GM23338 (cell line): Measurements from ENCODE around the gene NDFIP1. TPM values are rescaled to one million over a fixed set of nuclear protein-coding genes. Genes with fewer than 3 reads are reported as not detected.
A peak's percentile ranks its signal among the peaks of the same experiment; 100 is the strongest.

Experiments used
- ATAC-seq: fragments of 200-7000 bp; cut with Tn5 transposase; 3 replicates; pipeline ENCODE4 v1.9.1; 2020
- DNase-seq: peaks from one replicate; pipeline ENCODE4 v3.0.0-alpha.2; 2015; ENCODE audit warnings: low spot score
- H2AFZ ChIP-seq: fragments of 200-600 bp; sonication (generic); 2 replicates; pipeline ENCODE4 v1.8.0; 2016; ENCODE audit warnings: antibody characterized with exemption, mild to moderate bottlenecking, moderate library complexity
- H3F3A ChIP-seq: fragments of 200-600 bp; sonication (generic); replicated peaks from 2 replicates; pipeline ENCODE4 v1.8.0; 2017; ENCODE audit warnings: antibody characterized with exemption, mixed run types, low read depth
- H3K27ac ChIP-seq: fragments of 200-600 bp; sonication (generic); 2 replicates; pipeline ENCODE4 v1.6.1; 2016; ENCODE audit warnings: low read depth
- H3K27me3 ChIP-seq: fragments of 200-600 bp; sonication (generic); 2 replicates; pipeline ENCODE4 v1.8.0; 2016; ENCODE audit warnings: mild to moderate bottlenecking, mixed run types, moderate library complexity; ENCODE audit not compliant: insufficient read depth
- H3K36me3 ChIP-seq: fragments of 200-600 bp; sonication (generic); 2 replicates; pipeline ENCODE4 v1.8.0; 2016; ENCODE audit warnings: mild to moderate bottlenecking; ENCODE audit not compliant: insufficient read depth
- H3K4me1 ChIP-seq: fragments of 200-600 bp; sonication (generic); 2 replicates; pipeline ENCODE4 v1.8.0; 2016; ENCODE audit warnings: mild to moderate bottlenecking, moderate library complexity; ENCODE audit not compliant: insufficient read depth
- H3K4me2 ChIP-seq: fragments of 200-600 bp; sonication (generic); 2 replicates; pipeline ENCODE4 v1.7.1; 2017; ENCODE audit warnings: mixed run types
- H3K4me3 ChIP-seq: fragments of 200-600 bp; sonication (generic); 2 replicates; pipeline ENCODE4 v1.6.1; 2016; ENCODE audit warnings: mixed run types
- H3K79me2 ChIP-seq: fragments of 200-600 bp; sonication (generic); replicated peaks from 2 replicates; pipeline ENCODE4 v1.8.0; 2017; ENCODE audit warnings: mild to moderate bottlenecking; ENCODE audit not compliant: insufficient read depth
- H3K9me2 ChIP-seq: fragments of 200-600 bp; sonication (generic); 2 replicates; pipeline ENCODE4 v1.8.0; 2017; ENCODE audit not compliant: insufficient read depth
- H4K20me1 ChIP-seq: fragments of 200-600 bp; sonication (generic); replicated peaks from 2 replicates; pipeline ENCODE4 v1.8.0; 2017; ENCODE audit warnings: mild to moderate bottlenecking; ENCODE audit not compliant: insufficient read depth
- H3K27ac Mint-ChIP-seq: 2 replicates; pipeline ENCODE4 v1.8.0; 2020; ENCODE audit warnings: inconsistent platforms, mild to moderate bottlenecking, moderate library complexity, mixed read lengths
- H3K27me3 Mint-ChIP-seq: 3 replicates; pipeline ENCODE4 v1.8.0; 2022; ENCODE audit warnings: low read depth, mild to moderate bottlenecking, moderate library complexity, mixed read lengths, inconsistent platforms; ENCODE audit not compliant: insufficient read depth, poor library complexity
- H3K36me3 Mint-ChIP-seq: 3 replicates; pipeline ENCODE4 v1.8.0; 2021; ENCODE audit warnings: low read depth, mild to moderate bottlenecking, inconsistent platforms, moderate library complexity, mixed read lengths
- H3K4me1 Mint-ChIP-seq: 3 replicates; pipeline ENCODE4 v1.8.0; 2020; ENCODE audit warnings: mild to moderate bottlenecking, inconsistent platforms, mixed read lengths
- H3K4me3 Mint-ChIP-seq: 3 replicates; pipeline ENCODE4 v1.8.0; 2021; ENCODE audit warnings: moderate library complexity, mild to moderate bottlenecking, inconsistent platforms, mixed read lengths
- H3K9me3 Mint-ChIP-seq: 3 replicates; pipeline ENCODE4 v1.8.0; 2020; ENCODE audit warnings: moderate library complexity, mild to moderate bottlenecking, inconsistent platforms, mixed read lengths
- CREB1 ChIP-seq: fragments of 250-450 bp; sonication (Bioruptor Pico); IDR thresholded peaks from 2 replicates; pipeline ENCODE4 v1.5.0; 2020; ENCODE audit warnings: low read depth, mild to moderate bottlenecking, moderate library complexity
- CTCF ChIP-seq, 2 experiments: fragments of 200-600 bp in 1 of 2; sonication (generic) in 1 of 2; conservative IDR thresholded peaks; 2 replicates each; pipeline versions ENCODE4 v1.5.1 to v1.6.1; 2016 to 2017; ENCODE audit warnings: antibody characterized with exemption in 2 of 2, low read depth in 2 of 2, mild to moderate bottlenecking in 2 of 2, moderate library complexity in 1 of 2
- ETS1 ChIP-seq: IDR thresholded peaks from 2 replicates; pipeline ENCODE4 v1.6.1; 2016; ENCODE audit warnings: antibody characterized with exemption
- EZH2 ChIP-seq: fragments of 200-600 bp; sonication (generic); IDR thresholded peaks from one replicate; pipeline ENCODE4 v1.8.0; 2017; ENCODE audit warnings: antibody characterized with exemption, mild to moderate bottlenecking, low read depth; ENCODE audit not compliant: unreplicated experiment
- EZH2phosphoT487 ChIP-seq: fragments of 200-600 bp; sonication (generic); IDR thresholded peaks from one replicate; pipeline ENCODE4 v1.8.1; 2018; ENCODE audit warnings: antibody characterized with exemption; ENCODE audit not compliant: unreplicated experiment
- JUNB ChIP-seq: IDR thresholded peaks from one replicate; pipeline ENCODE4 v1.6.1; 2016; ENCODE audit warnings: antibody characterized with exemption; ENCODE audit not compliant: unreplicated experiment
- NANOG ChIP-seq: IDR thresholded peaks from 2 replicates; pipeline ENCODE4 v1.6.1; 2016; ENCODE audit warnings: antibody characterized with exemption, borderline replicate concordance
- POLR2AphosphoS5 ChIP-seq: IDR thresholded peaks from 2 replicates; pipeline ENCODE4 v1.6.1; 2016; ENCODE audit warnings: antibody characterized with exemption, low read depth
- REST ChIP-seq: IDR thresholded peaks from one replicate; pipeline ENCODE4 v1.6.1; 2018; ENCODE audit warnings: antibody characterized with exemption; ENCODE audit not compliant: unreplicated experiment
- STAT1 ChIP-seq: IDR thresholded peaks from one replicate; pipeline ENCODE4 v1.6.1; 2016; ENCODE audit warnings: antibody characterized with exemption; ENCODE audit not compliant: unreplicated experiment
- ZNF114 ChIP-seq: fragments of 250-450 bp; sonication (Bioruptor Pico); IDR thresholded peaks from 2 replicates; pipeline ENCODE4 v1.5.0; 2020; ENCODE audit warnings: mild to moderate bottlenecking, moderate library complexity
- ZNF331 ChIP-seq: fragments of 250-450 bp; sonication (Bioruptor Pico); IDR thresholded peaks from 2 replicates; pipeline ENCODE4 v1.5.0; 2020; ENCODE audit warnings: low read depth, mild to moderate bottlenecking, moderate library complexity
- ZNF462 ChIP-seq: fragments of 250-450 bp; sonication (Bioruptor Pico); IDR thresholded peaks from 2 replicates; pipeline ENCODE4 v1.5.0; 2020; ENCODE audit warnings: mild to moderate bottlenecking, moderate library complexity
- polyA plus RNA-seq: library from polyadenylated mRNA; unstranded; fragments of >200 nt; fragmentation: Nextera tagmentation; extraction: Ambion mirVana; gene quantifications from 2 replicates; pipeline ENCODE4 v1.2.1, GENCODE V29; 2016
- total RNA-seq: library from RNA; depleted of rRNA; stranded (reverse); fragments of >200 nt; shearing (Covaris generic); gene quantifications from 2 replicates; pipeline ENCODE4 v1.2.3, GENCODE V29; 2014

The NDFIP1 gene
- total and polyA plus RNA-seq, 2 experiments from 2014 or later: 24.3 to 45.0 TPM

GRCh38 chr5:142153674-142154448, 45.3 kb downstream of the NDFIP1 start:
- DNase-seq: no peak
- no peak for ATAC-seq
- H3K4me3 Mint-ChIP-seq: no peak overlapping the region
- Histone ChIP-seq H3K4me2 (no peak overlapping the region), H3K27ac (peak overlapping the region; percentile 51; the same call in 1 of the 2 replicates), H3K36me3 (no peaks in the 10 kb centered on the region), H3K9me2 (no peaks in the 10 kb centered on the region), H3K79me2 (no peaks in the 10 kb centered on the region), H2AFZ (no peak overlapping the region), H3K4me1 (peaks cover 37% of the 10 kb centered on the region), H3K27me3 (no peaks in the 10 kb centered on the region), H3K4me3 (no peak overlapping the region), H3F3A (no peaks in the 10 kb centered on the region), H4K20me1 (no peaks in the 10 kb centered on the region)
- H3K9me3 Mint-ChIP-seq: no peaks in the 10 kb centered on the region
- H3K27ac Mint-ChIP-seq: peak overlapping the region; percentile 20; the same call in 1 of the 2 replicates
- peaks cover 57% of the 10 kb centered on the region for H3K4me1 Mint-ChIP-seq
- peaks cover 10% of the 10 kb centered on the region; the same call in 2 of the 3 replicates for H3K36me3 Mint-ChIP-seq
- TF ChIP-seq ETS1 (no peak), EZH2phosphoT487 (no peak), POLR2AphosphoS5 (no peak), ZNF331 (CRISPR knock-in tag) (no peak), JUNB (no peak), STAT1 (no peak), EZH2 (no peak), NANOG (no peak), CTCF (conservative IDR thresholded peaks at IDR 0.05; ENCODE audit: low read depth in 2 of 2) (no peak), REST (no peak), ZNF114 (CRISPR knock-in tag) (no peak), ZNF462 (CRISPR knock-in tag) (no peak), CREB1 (no peak)
- peaks cover 2% of the 10 kb centered on the region for H3K27me3 Mint-ChIP-seq
